ENCODE results near the gene CLDN6. TPM values are rescaled to one million over a fixed set of nuclear protein-coding genes. Genes with fewer than 3 reads are reported as not detected.

The CLDN6 gene
- total RNA-seq, 2 experiments from 2014 or later: not detected

GRCh38 chr16:3019594-3020246 is 1.7 kb upstream of the CLDN6 start:
- CTCF ChIA-PET: interaction anchor here (1.4 to 17.0 kb wide), 4 partner anchors 10 to 115 kb away, joined by 3 to 412 read pairs (median 45); partner anchors contain the start of genes CLDN9 and ZNF213
- Mint-ChIP-seq H3K4me3 (peak overlapping the region; percentile 91), H3K36me3 (peaks cover 2% of the 10 kb centered on the region), H3K27ac (peak overlapping the region; percentile 56), H3K4me1 (ENCODE audit: low read depth) (peaks cover 47% of the 10 kb centered on the region), H3K27me3 (peaks cover 2% of the 10 kb centered on the region), H3K9me3 (no peaks in the 10 kb centered on the region)
- POLR2A ChIA-PET: interaction anchor here (0.6 to 1.9 kb wide), 3 partner anchors 9 to 108 kb away, joined by 3 to 11 read pairs (median 3); partner anchors contain the start of gene FLYWCH1
- intact Hi-C loops (cut with micrococcal nuclease): loop anchor here (1.0 to 5.0 kb wide), 4 partner anchors 15 to 243 kb away; partner anchors contain the start of gene FLYWCH1
- no peak for DNase-seq

- CTCF ChIA-PET: no interaction called here
- peaks cover 5% of the 10 kb centered on the region for H3K27me3 Mint-ChIP-seq
- no peak for DNase-seq
- no peak overlapping the region for H3K27ac Mint-ChIP-seq
- H3K4me3 Mint-ChIP-seq: no peak overlapping the region
- H3K4me1 Mint-ChIP-seq (ENCODE audit: low read depth): peaks cover 31% of the 10 kb centered on the region
- H3K36me3 Mint-ChIP-seq: no peaks in the 10 kb centered on the region
- intact Hi-C loops (cut with micrococcal nuclease): no loop called here
- no peaks in the 10 kb centered on the region for H3K9me3 Mint-ChIP-seq
- POLR2A ChIA-PET: no interaction called here
These were observed 639 bp downstream of the CLDN6 start for GRCh38 chr16:3017344-3017743.

- ChIA-PET POLR2A (no interaction called here), CTCF (no interaction called here)
- H3K4me3 Mint-ChIP-seq: no peak overlapping the region
- H3K36me3 Mint-ChIP-seq: no peaks in the 10 kb centered on the region
- no peak overlapping the region for H3K27ac Mint-ChIP-seq
- peaks cover 19% of the 10 kb centered on the region for H3K4me1 Mint-ChIP-seq (ENCODE audit: low read depth)
- peaks cover 8% of the 10 kb centered on the region for H3K27me3 Mint-ChIP-seq
- DNase-seq: no peak
- H3K9me3 Mint-ChIP-seq: no peaks in the 10 kb centered on the region
- intact Hi-C loops (cut with micrococcal nuclease): no loop called here
These were observed 2.0 kb downstream of the CLDN6 start for GRCh38 chr16:3015865-3016521.

GRCh38 chr16:3014971-3015370 is 3.0 kb downstream of the CLDN6 start:
- H3K27ac Mint-ChIP-seq: no peak overlapping the region
- DNase-seq: no peak
- ChIA-PET CTCF (no interaction called here), POLR2A (no interaction called here)
- H3K4me1 Mint-ChIP-seq (ENCODE audit: low read depth): peaks cover 14% of the 10 kb centered on the region
- H3K4me3 Mint-ChIP-seq: no peak overlapping the region
- peaks cover 8% of the 10 kb centered on the region for H3K27me3 Mint-ChIP-seq
- no peaks in the 10 kb centered on the region for H3K36me3 Mint-ChIP-seq
- intact Hi-C loops (cut with micrococcal nuclease): no loop called here
- no peaks in the 10 kb centered on the region for H3K9me3 Mint-ChIP-seq

GRCh38 chr16:3013998-3014690 is 3.8 kb downstream of the CLDN6 start:
- Mint-ChIP-seq H3K4me3 (no peak overlapping the region), H3K4me1 (ENCODE audit: low read depth) (peaks cover 7% of the 10 kb centered on the region), H3K27ac (peak overlapping the region; percentile 5), H3K36me3 (no peaks in the 10 kb centered on the region), H3K9me3 (no peaks in the 10 kb centered on the region), H3K27me3 (peaks cover 8% of the 10 kb centered on the region)
- intact Hi-C loops (cut with micrococcal nuclease): no loop called here
- POLR2A ChIA-PET: no interaction called here
- DNase-seq: no peak
- CTCF ChIA-PET: interaction anchor here (1.0 kb wide), 1 partner anchor 14 kb away, joined by 3 read pairs; no protein-coding TSS in a partner anchor

- Mint-ChIP-seq H3K9me3 (no peaks in the 10 kb centered on the region), H3K36me3 (no peaks in the 10 kb centered on the region), H3K27me3 (peaks cover 8% of the 10 kb centered on the region), H3K27ac (no peak overlapping the region), H3K4me1 (ENCODE audit: low read depth) (peaks cover 10% of the 10 kb centered on the region), H3K4me3 (no peak overlapping the region)
- ChIA-PET POLR2A (no interaction called here), CTCF (interaction anchor here (1.0 to 14.6 kb wide), 2 partner anchors 13 to 14 kb away, joined by 3 to 412 read pairs; partner anchors contain the start of genes CLDN6, HCFC1R1, THOC6 and TNFRSF12A)
- intact Hi-C loops (cut with micrococcal nuclease): no loop called here
- no peak for DNase-seq
These were observed 4.5 kb downstream of the CLDN6 start for GRCh38 chr16:3013491-3013951.

- Mint-ChIP-seq H3K27me3 (peaks cover 8% of the 10 kb centered on the region), H3K27ac (no peak within 1 kb of the TSS), H3K36me3 (no peaks in the 10 kb centered on the region), H3K4me3 (no peak within 1 kb of the TSS), H3K4me1 (ENCODE audit: low read depth) (peaks cover 10% of the 10 kb centered on the region), H3K9me3 (no peaks in the 10 kb centered on the region)
- ChIA-PET CTCF (interaction anchor here (0.5 to 14.6 kb wide), 2 partner anchors 9 to 13 kb away, joined by 3 to 412 read pairs; partner anchors contain the start of genes CLDN6, HCFC1R1, THOC6 and TNFRSF12A), POLR2A (no interaction called here)
- intact Hi-C loops (cut with micrococcal nuclease): no loop called here
- no peak for DNase-seq
These were observed 5.1 kb downstream of the CLDN6 start, which contains the start of gene CLDN9 for GRCh38 chr16:3012828-3013420. CLDN9 (plus strand) TSS chr16:3012923; CDS start chr16:3013363, 440 bp downstream.

- H3K4me3 Mint-ChIP-seq: no peak overlapping the region
- H3K4me1 Mint-ChIP-seq (ENCODE audit: low read depth): peaks cover 17% of the 10 kb centered on the region
- no peaks in the 10 kb centered on the region for H3K36me3 Mint-ChIP-seq
- no peaks in the 10 kb centered on the region for H3K9me3 Mint-ChIP-seq
- H3K27me3 Mint-ChIP-seq: peaks cover 8% of the 10 kb centered on the region
- ChIA-PET CTCF (interaction anchor here (0.5 to 14.6 kb wide), 2 partner anchors 8 to 14 kb away, joined by 3 to 412 read pairs; partner anchors contain the start of genes CLDN6, HCFC1R1, THOC6 and TNFRSF12A), POLR2A (no interaction called here)
- DNase-seq: no peak
- intact Hi-C loops (cut with micrococcal nuclease): no loop called here
- H3K27ac Mint-ChIP-seq: no peak overlapping the region
These were observed 5.7 kb downstream of the CLDN6 start for GRCh38 chr16:3012246-3012645.

- CTCF ChIA-PET: interaction anchor here (1.4 to 14.6 kb wide), 2 partner anchors 16 to 83 kb away, joined by 3 to 412 read pairs; partner anchors contain the start of genes CLDN6, HCFC1R1, THOC6 and TNFRSF12A
- Mint-ChIP-seq H3K27ac (no peak overlapping the region), H3K36me3 (no peaks in the 10 kb centered on the region), H3K4me3 (no peak overlapping the region), H3K9me3 (no peaks in the 10 kb centered on the region), H3K27me3 (peaks cover 8% of the 10 kb centered on the region), H3K4me1 (ENCODE audit: low read depth) (peaks cover 22% of the 10 kb centered on the region)
- DNase-seq: no peak
- intact Hi-C loops (cut with micrococcal nuclease): no loop called here
- POLR2A ChIA-PET: no interaction called here
These were observed 7.5 kb downstream of the CLDN6 start for GRCh38 chr16:3010510-3010909.

GRCh38 chr16:3009568-3010390 is 8.2 kb downstream of the CLDN6 start:
- ChIA-PET CTCF (interaction anchor here (1.4 to 14.6 kb wide), 2 partner anchors 16 to 83 kb away, joined by 3 to 412 read pairs; partner anchors contain the start of genes CLDN6, HCFC1R1, THOC6 and TNFRSF12A), POLR2A (no interaction called here)
- DNase-seq: no peak
- intact Hi-C loops (cut with micrococcal nuclease): no loop called here
- Mint-ChIP-seq H3K27me3 (peaks cover 8% of the 10 kb centered on the region), H3K9me3 (no peaks in the 10 kb centered on the region), H3K36me3 (no peaks in the 10 kb centered on the region), H3K4me1 (ENCODE audit: low read depth) (peaks cover 24% of the 10 kb centered on the region), H3K4me3 (no peak overlapping the region), H3K27ac (no peak overlapping the region)

- Mint-ChIP-seq H3K27me3 (peaks cover 8% of the 10 kb centered on the region), H3K36me3 (no peaks in the 10 kb centered on the region), H3K9me3 (no peaks in the 10 kb centered on the region), H3K27ac (no peak overlapping the region), H3K4me3 (no peak overlapping the region), H3K4me1 (ENCODE audit: low read depth) (peaks cover 26% of the 10 kb centered on the region)
- intact Hi-C loops (cut with micrococcal nuclease): no loop called here
- CTCF ChIA-PET: interaction anchor here (14.6 kb wide), 1 partner anchor 18 kb away, joined by 412 read pairs; the partner anchor contains the start of genes CLDN6, HCFC1R1, THOC6 and TNFRSF12A
- POLR2A ChIA-PET: no interaction called here
- no peak for DNase-seq
These were observed 9.3 kb downstream of the CLDN6 start for GRCh38 chr16:3008690-3009037.
